Endothelial cell (in vitro differentiated cells): ENCODE results near the gene HGFAC. TPM values are rescaled to one million over a fixed set of nuclear protein-coding genes. Genes with fewer than 3 reads are reported as not detected.

Experiments
- DNase-seq: peaks from one replicate; pipeline ENCODE4 v3.0.0; 2021; ENCODE audit warnings: low spot score
- H3K27ac Mint-ChIP-seq: one replicate; pipeline ENCODE4 v1.8.0; 2021; ENCODE audit warnings: mixed read lengths, inconsistent platforms; ENCODE audit not compliant: unreplicated experiment
- H3K27me3 Mint-ChIP-seq: one replicate; pipeline ENCODE4 v1.8.0; 2021; ENCODE audit warnings: mild to moderate bottlenecking, moderate library complexity, mixed read lengths, inconsistent platforms; ENCODE audit not compliant: unreplicated experiment
- H3K36me3 Mint-ChIP-seq: one replicate; pipeline ENCODE4 v1.8.0; 2021; ENCODE audit warnings: mild to moderate bottlenecking, low read depth, mixed read lengths, inconsistent platforms; ENCODE audit not compliant: unreplicated experiment
- H3K4me1 Mint-ChIP-seq: one replicate; pipeline ENCODE4 v1.8.0; 2021; ENCODE audit warnings: mild to moderate bottlenecking, mixed read lengths, inconsistent platforms; ENCODE audit not compliant: unreplicated experiment
- H3K4me3 Mint-ChIP-seq: one replicate; pipeline ENCODE4 v1.8.0; 2021; ENCODE audit warnings: mild to moderate bottlenecking, mixed read lengths, inconsistent platforms; ENCODE audit not compliant: unreplicated experiment
- H3K9me3 Mint-ChIP-seq: one replicate; pipeline ENCODE4 v1.8.0; 2021; ENCODE audit warnings: mixed read lengths, inconsistent platforms; ENCODE audit not compliant: unreplicated experiment
- CTCF ChIP-seq: fragments of 200-600 bp; sonication (generic); IDR thresholded peaks from one replicate; pipeline ENCODE4 v1.5.0; 2021; ENCODE audit warnings: antibody characterized with exemption; ENCODE audit not compliant: unreplicated experiment
- total RNA-seq: library from RNA; stranded (reverse); fragmentation: NEBNext Ultra II Directional; extraction: Animal tissue kit (Norgen Biotek cat#: 25700); gene quantifications from one replicate; pipeline ENCODE4 v1.2.1, GENCODE V29; 2021; ENCODE audit not compliant: unreplicated experiment

Gene HGFAC
- total RNA-seq, 1 donor from 2014 or later: 2.4 TPM

GRCh38 chr4:3431446-3431993 lies 10.2 kb upstream of the HGFAC start:
- Mint-ChIP-seq H3K27me3 (peaks cover 25% of the 10 kb centered on the region), H3K4me3 (no peak overlapping the region), H3K36me3 (peaks cover 18% of the 10 kb centered on the region), H3K27ac (no peak overlapping the region), H3K9me3 (no peaks in the 10 kb centered on the region), H3K4me1 (no peaks in the 10 kb centered on the region)
- TF ChIP-seq CTCF: no peak
- no peak for DNase-seq

DNA sequence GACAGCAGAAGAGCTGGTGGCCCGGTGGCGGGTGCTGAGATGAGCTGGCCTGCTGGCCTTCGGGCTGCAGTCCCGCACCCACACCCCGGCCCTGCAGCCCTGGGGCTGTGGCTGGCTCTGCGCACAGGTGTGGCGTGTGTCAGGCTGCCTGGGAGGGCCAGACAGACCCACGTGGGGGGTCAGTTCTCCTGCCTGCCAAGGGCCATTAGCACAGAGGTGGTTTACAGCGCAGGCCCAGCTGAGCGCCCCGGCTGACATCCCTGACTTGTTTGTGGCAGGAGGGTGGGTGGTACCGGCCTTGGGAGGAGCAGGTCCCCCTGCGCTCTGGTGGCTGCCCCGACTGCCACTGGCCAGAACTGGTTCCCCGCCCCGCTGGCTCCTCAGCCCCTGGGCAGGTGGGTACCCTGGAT lies 9.4 kb upstream of the HGFAC start:
- H3K4me3 Mint-ChIP-seq: no peak overlapping the region
- H3K36me3 Mint-ChIP-seq: peaks cover 18% of the 10 kb centered on the region
- no peaks in the 10 kb centered on the region for H3K9me3 Mint-ChIP-seq
- peak overlapping the region; percentile 21 for H3K27ac Mint-ChIP-seq
- TF ChIP-seq CTCF: no peak
- H3K4me1 Mint-ChIP-seq: no peaks in the 10 kb centered on the region
- peaks cover 25% of the 10 kb centered on the region for H3K27me3 Mint-ChIP-seq
- DNase-seq: no peak

- H3K27me3 Mint-ChIP-seq: peaks cover 27% of the 10 kb centered on the region
- TF ChIP-seq CTCF: no peak
- H3K4me1 Mint-ChIP-seq: no peaks in the 10 kb centered on the region
- H3K4me3 Mint-ChIP-seq: no peak overlapping the region
- peak overlapping the region; percentile 52 for H3K27ac Mint-ChIP-seq
- no peaks in the 10 kb centered on the region for H3K9me3 Mint-ChIP-seq
- DNase-seq: no peak
- H3K36me3 Mint-ChIP-seq: peaks cover 15% of the 10 kb centered on the region
Observed at GRCh38 chr4:3433138-3433869, 8.5 kb upstream of the HGFAC start.

DNA sequence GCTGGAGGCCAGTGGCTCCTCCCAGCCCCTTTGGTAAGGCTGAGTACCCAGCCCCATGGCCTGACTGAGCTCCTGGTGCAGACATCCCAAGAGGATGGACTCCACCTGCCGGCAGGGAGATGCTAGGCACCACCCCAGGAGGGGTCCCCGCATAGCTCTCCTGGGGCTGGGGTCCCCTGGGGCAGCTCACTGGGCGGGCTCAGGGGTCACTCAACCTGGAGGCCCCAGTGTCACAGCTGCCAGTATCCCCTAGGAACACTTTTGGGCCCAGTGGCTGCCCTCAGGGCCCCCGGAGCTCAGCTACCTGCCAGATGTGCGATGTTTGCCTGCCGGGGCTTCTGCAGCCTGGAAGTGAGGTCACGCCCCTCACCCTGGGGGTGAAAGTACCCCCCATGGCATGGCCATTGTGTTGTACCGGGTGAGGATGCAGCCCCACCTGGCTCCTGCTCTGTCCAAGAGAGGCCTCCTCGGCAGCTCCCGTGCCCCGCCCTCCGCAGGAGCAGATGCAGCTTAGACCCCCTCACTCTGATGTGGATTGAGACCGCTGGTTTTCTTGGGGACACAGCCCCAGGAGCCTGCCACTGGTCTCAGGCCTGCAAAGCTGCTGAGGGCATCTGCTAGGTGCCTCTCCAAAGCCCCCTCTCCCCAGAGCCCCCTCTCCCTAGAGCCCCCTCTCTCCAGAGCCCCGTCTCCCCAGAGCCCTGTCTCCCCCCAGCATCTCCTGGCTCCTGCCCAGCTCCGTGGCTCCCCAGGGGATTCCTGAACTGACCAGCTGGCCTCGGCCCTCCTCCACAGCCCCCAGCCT lies 6.7 kb upstream of the HGFAC start:
- Mint-ChIP-seq H3K36me3 (peaks cover 5% of the 10 kb centered on the region), H3K4me1 (no peaks in the 10 kb centered on the region), H3K4me3 (no peak overlapping the region), H3K27ac (no peak overlapping the region), H3K27me3 (peaks cover 24% of the 10 kb centered on the region), H3K9me3 (no peaks in the 10 kb centered on the region)
- DNase-seq: no peak
- no peak for TF ChIP-seq CTCF

DNA sequence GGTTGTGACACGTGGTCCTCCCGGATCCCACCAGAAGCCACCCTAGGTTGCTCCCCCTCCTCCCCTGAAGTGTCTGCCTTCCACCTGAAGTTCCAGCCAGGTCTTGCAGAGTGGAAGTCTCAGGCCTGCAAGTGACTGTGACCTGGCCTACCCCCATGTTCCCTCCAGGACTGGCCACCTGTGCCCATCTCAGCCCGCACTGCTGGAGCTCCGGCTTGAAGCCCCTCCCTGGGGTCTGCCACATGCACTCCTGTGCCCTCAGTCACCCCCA lies 6.1 kb upstream of the HGFAC start:
- Mint-ChIP-seq H3K27ac (peak overlapping the region; percentile 18), H3K36me3 (peaks cover 5% of the 10 kb centered on the region), H3K9me3 (no peaks in the 10 kb centered on the region), H3K27me3 (peaks cover 25% of the 10 kb centered on the region), H3K4me1 (no peaks in the 10 kb centered on the region), H3K4me3 (no peak overlapping the region)
- DNase-seq: no peak
- no peak for TF ChIP-seq CTCF
